CD4-positive, alpha-beta memory T cell (primary cell): ENCODE measurements around the gene MAGI2. TPM values are rescaled to one million over a fixed set of nuclear protein-coding genes. Genes with fewer than 3 reads are reported as not detected.

ENCODE experiments used
- CTCF ChIA-PET: fragments of 350-600 bp; sonication (Branson Sonifier 250); formaldehyde crosslinking; loops from one replicate; lab custom pipeline; 2021; ENCODE audit warnings: inconsistent platforms; ENCODE audit not compliant: partially characterized antibody; lab: Charles Lee
- POLR2A ChIA-PET: fragments of 350-600 bp; sonication (Branson Sonifier 250); formaldehyde crosslinking; loops from one replicate; lab custom pipeline; 2021; ENCODE audit not compliant: partially characterized antibody; lab: Charles Lee
- DNase-seq, 5 donors: peaks; one replicate each; pipeline versions ENCODE4 v3.0.0 to v3.0.0-alpha.2; 2020 to 2022; ENCODE audit warnings: mixed read lengths in 1 of 5
- H3K27ac ChIP-seq: one replicate; pipeline ENCODE4 v1.7.0; 2013; ENCODE audit warnings: low read depth, low read length
- H3K27me3 ChIP-seq: 2 replicates; pipeline ENCODE4 v1.7.0; 2013; ENCODE audit warnings: mild to moderate bottlenecking, low read length, moderate library complexity; ENCODE audit not compliant: insufficient read depth
- H3K36me3 ChIP-seq: 2 replicates; pipeline ENCODE4 v1.7.0; 2013; ENCODE audit warnings: mild to moderate bottlenecking, low read length, moderate library complexity; ENCODE audit not compliant: insufficient read depth
- H3K4me1 ChIP-seq: 2 replicates; pipeline ENCODE4 v1.7.0; 2013; ENCODE audit warnings: mild to moderate bottlenecking, low read length, moderate library complexity; ENCODE audit not compliant: insufficient read depth
- H3K4me3 ChIP-seq, 2 donors: one replicate each; pipeline ENCODE4 v1.7.0; 2013; ENCODE audit warnings: low read length in 2 of 2, mild to moderate bottlenecking in 1 of 2
- H3K9me3 ChIP-seq, 2 donors: one replicate each; pipeline ENCODE4 v1.7.0; 2013; ENCODE audit warnings: low read length in 2 of 2, control low read depth in 1 of 2; ENCODE audit not compliant: control insufficient read depth in 1 of 2
- H3K27ac Mint-ChIP-seq, 7 donors: one replicate each; pipeline ENCODE4 v1.8.0; 2020 to 2021; ENCODE audit warnings: mixed read lengths in 7 of 7, mild to moderate bottlenecking in 6 of 7, inconsistent platforms in 3 of 7, moderate library complexity in 3 of 7
- H3K27me3 Mint-ChIP-seq, 2 donors: one replicate each; pipeline ENCODE4 v1.8.0; 2020 to 2021; ENCODE audit warnings: mixed read lengths in 2 of 2
- H3K36me3 Mint-ChIP-seq, 2 donors: one replicate each; pipeline ENCODE4 v1.8.0; 2020 to 2021; ENCODE audit warnings: mixed read lengths in 2 of 2, inconsistent platforms in 1 of 2, mild to moderate bottlenecking in 1 of 2
- H3K4me1 Mint-ChIP-seq, 4 donors: one replicate each; pipeline ENCODE4 v1.8.0; 2020 to 2021; ENCODE audit warnings: mixed read lengths in 4 of 4, mild to moderate bottlenecking in 1 of 4
- H3K4me3 Mint-ChIP-seq, 8 donors: one replicate each; pipeline ENCODE4 v1.8.0; 2020 to 2021; ENCODE audit warnings: mixed read lengths in 8 of 8, mild to moderate bottlenecking in 7 of 8, moderate library complexity in 6 of 8, inconsistent platforms in 3 of 8
- H3K9me3 Mint-ChIP-seq, 8 donors: one replicate each; pipeline ENCODE4 v1.8.0; 2020 to 2021; ENCODE audit warnings: mixed read lengths in 8 of 8, mild to moderate bottlenecking in 5 of 8, inconsistent platforms in 3 of 8, moderate library complexity in 1 of 8
- intact Hi-C: fragments of 100-400 bp; cut with micrococcal nuclease; formaldehyde crosslinking; loops from one replicate; pipeline ENCODE4 v1.15.1; 2023
- polyA plus RNA-seq, 2 donors: library from polyadenylated mRNA; unstranded; fragments of 300-500 nt; fragmentation: Illumina TruSeq; gene quantifications; one replicate each; pipeline ENCODE4 v1.2.3, GENCODE V29; 2021
- total RNA-seq, 2 experiments: library from RNA; stranded (reverse); gene quantifications; one replicate each; pipeline ENCODE4 v1.2.3, GENCODE V29; 2021

The MAGI2 gene
- total and polyA plus RNA-seq, 4 experiments from 2014 or later = 0.23 to 0.25 TPM; not detected in 2

GRCh38 chr7:78083476-78084120 is 1369.9 kb downstream of the MAGI2 start:
- H3K27ac ChIP-seq = no peak overlapping the region
- H3K27me3 Mint-ChIP-seq = peaks cover 12 to 15% of the 10 kb centered on the region in 2 donors
- DNase-seq = no peak
- no peaks in the 10 kb centered on the region for H3K36me3 Mint-ChIP-seq
- peaks cover 11% of the 10 kb centered on the region for H3K27me3 ChIP-seq
- no peak overlapping the region for H3K4me3 Mint-ChIP-seq
- H3K9me3 Mint-ChIP-seq = peaks cover 0 to 1% (median 0%) of the 10 kb centered on the region in 8 donors
- H3K4me3 ChIP-seq = no peak overlapping the region
- H3K4me1 ChIP-seq = no peaks in the 10 kb centered on the region
- intact Hi-C loops = no loop called here
- ChIA-PET POLR2A (no interaction called here), CTCF (no interaction called here)
- no peak overlapping the region for H3K27ac Mint-ChIP-seq
- H3K36me3 ChIP-seq = no peaks in the 10 kb centered on the region
- no peaks in the 10 kb centered on the region for H3K4me1 Mint-ChIP-seq
- H3K9me3 ChIP-seq = no peaks in the 10 kb centered on the region

GRCh38 chr7:78082556-78082955 is 1370.9 kb downstream of the MAGI2 start:
- peaks cover 11 to 15% of the 10 kb centered on the region in 2 donors for H3K27me3 Mint-ChIP-seq
- no peaks in the 10 kb centered on the region for H3K4me1 Mint-ChIP-seq
- peaks cover 0 to 1% (median 0%) of the 10 kb centered on the region in 8 donors for H3K9me3 Mint-ChIP-seq
- Histone ChIP-seq H3K4me3 (no peak overlapping the region), H3K9me3 (no peaks in the 10 kb centered on the region), H3K27me3 (peaks cover 11% of the 10 kb centered on the region), H3K27ac (no peak overlapping the region), H3K36me3 (no peaks in the 10 kb centered on the region), H3K4me1 (no peaks in the 10 kb centered on the region)
- CTCF ChIA-PET = no interaction called here
- DNase-seq = no peak
- no peak overlapping the region for H3K27ac Mint-ChIP-seq
- H3K4me3 Mint-ChIP-seq = no peak overlapping the region
- POLR2A ChIA-PET = no interaction called here
- intact Hi-C loops = no loop called here
- no peaks in the 10 kb centered on the region for H3K36me3 Mint-ChIP-seq

- Mint-ChIP-seq H3K36me3 (no peaks in the 10 kb centered on the region), H3K4me3 (no peak overlapping the region), H3K4me1 (no peaks in the 10 kb centered on the region), H3K9me3 (peaks cover 0 to 1% (median 0%) of the 10 kb centered on the region in 8 donors), H3K27me3 (peaks cover 10 to 14% of the 10 kb centered on the region in 2 donors), H3K27ac (no peak overlapping the region)
- Histone ChIP-seq H3K4me3 (no peak overlapping the region), H3K27ac (no peak overlapping the region), H3K4me1 (no peaks in the 10 kb centered on the region), H3K36me3 (no peaks in the 10 kb centered on the region), H3K27me3 (peaks cover 11% of the 10 kb centered on the region), H3K9me3 (no peaks in the 10 kb centered on the region)
- POLR2A ChIA-PET = no interaction called here
- DNase-seq = no peak
- CTCF ChIA-PET = no interaction called here
- intact Hi-C loops = no loop called here
Observed at GRCh38 chr7:78081888-78082287, 1371.6 kb downstream of the MAGI2 start.

- intact Hi-C loops = no loop called here
- H3K36me3 Mint-ChIP-seq = no peaks in the 10 kb centered on the region
- POLR2A ChIA-PET = no interaction called here
- H3K9me3 Mint-ChIP-seq = peaks cover 0 to 1% (median 0%) of the 10 kb centered on the region in 8 donors
- Histone ChIP-seq H3K36me3 (no peaks in the 10 kb centered on the region), H3K4me1 (no peaks in the 10 kb centered on the region), H3K9me3 (no peaks in the 10 kb centered on the region), H3K27me3 (peaks cover 11% of the 10 kb centered on the region), H3K4me3 (no peak overlapping the region), H3K27ac (no peak overlapping the region)
- no peak overlapping the region for H3K4me3 Mint-ChIP-seq
- no peak overlapping the region for H3K27ac Mint-ChIP-seq
- CTCF ChIA-PET = no interaction called here
- DNase-seq = no peak
- H3K27me3 Mint-ChIP-seq = peaks cover 10 to 13% of the 10 kb centered on the region in 2 donors
- H3K4me1 Mint-ChIP-seq = no peaks in the 10 kb centered on the region
Observed at GRCh38 chr7:78081344-78081743, 1372.1 kb downstream of the MAGI2 start.

- Histone ChIP-seq H3K9me3 (no peaks in the 10 kb centered on the region), H3K4me3 (no peak overlapping the region), H3K27ac (no peak overlapping the region), H3K27me3 (peaks cover 11% of the 10 kb centered on the region), H3K4me1 (no peaks in the 10 kb centered on the region), H3K36me3 (no peaks in the 10 kb centered on the region)
- ChIA-PET POLR2A (no interaction called here), CTCF (no interaction called here)
- Mint-ChIP-seq H3K9me3 (peaks cover 0 to 1% (median 0%) of the 10 kb centered on the region in 8 donors), H3K4me1 (no peaks in the 10 kb centered on the region), H3K27ac (no peak overlapping the region), H3K27me3 (peaks cover 10 to 13% of the 10 kb centered on the region in 2 donors), H3K36me3 (no peaks in the 10 kb centered on the region), H3K4me3 (no peak overlapping the region)
- no peak for DNase-seq
- intact Hi-C loops = no loop called here
Observed at GRCh38 chr7:78080811-78081210, 1372.7 kb downstream of the MAGI2 start.

GRCh38 chr7:78080241-78080640 is 1373.2 kb downstream of the MAGI2 start:
- no peaks in the 10 kb centered on the region for H3K9me3 Mint-ChIP-seq

GRCh38 chr7:78074713-78075112 is 1378.8 kb downstream of the MAGI2 start:
- H3K4me1 Mint-ChIP-seq = no peaks in the 10 kb centered on the region
- Histone ChIP-seq H3K27ac (no peak overlapping the region), H3K36me3 (no peaks in the 10 kb centered on the region), H3K9me3 (no peaks in the 10 kb centered on the region), H3K4me3 (no peak overlapping the region), H3K27me3 (peaks cover 1% of the 10 kb centered on the region), H3K4me1 (no peaks in the 10 kb centered on the region)
- intact Hi-C loops = no loop called here
- H3K36me3 Mint-ChIP-seq = no peaks in the 10 kb centered on the region
- no peaks in the 10 kb centered on the region for H3K9me3 Mint-ChIP-seq
- POLR2A ChIA-PET = no interaction called here
- no peak overlapping the region for H3K27ac Mint-ChIP-seq
- no peak overlapping the region for H3K4me3 Mint-ChIP-seq
- no peak for DNase-seq
- CTCF ChIA-PET = no interaction called here
- H3K27me3 Mint-ChIP-seq = peaks cover 5 to 15% of the 10 kb centered on the region in 2 donors

More at GRCh38 chr7:78080241-78080640, 1373.2 kb downstream of the MAGI2 start:
- Histone ChIP-seq H3K36me3 (no peaks in the 10 kb centered on the region), H3K27me3 (peaks cover 11% of the 10 kb centered on the region), H3K27ac (no peak overlapping the region), H3K4me3 (no peak overlapping the region), H3K9me3 (no peaks in the 10 kb centered on the region), H3K4me1 (no peaks in the 10 kb centered on the region)
- no peak for DNase-seq
- no peaks in the 10 kb centered on the region for H3K4me1 Mint-ChIP-seq
- H3K27me3 Mint-ChIP-seq = peaks cover 10 to 13% of the 10 kb centered on the region in 2 donors
- H3K36me3 Mint-ChIP-seq = no peaks in the 10 kb centered on the region
- H3K4me3 Mint-ChIP-seq = no peak overlapping the region
- intact Hi-C loops = no loop called here
- POLR2A ChIA-PET = no interaction called here
- H3K27ac Mint-ChIP-seq = no peak overlapping the region
- CTCF ChIA-PET = no interaction called here
